ENCODE results near the gene HAPLN2. TPM values are rescaled to one million over a fixed set of nuclear protein-coding genes. Genes with fewer than 3 reads are reported as not detected.

HAPLN2 gene
- total and polyA plus RNA-seq, 2 of the 4 experiments (the other 2 are of a cell fraction), result not detected

DNA sequence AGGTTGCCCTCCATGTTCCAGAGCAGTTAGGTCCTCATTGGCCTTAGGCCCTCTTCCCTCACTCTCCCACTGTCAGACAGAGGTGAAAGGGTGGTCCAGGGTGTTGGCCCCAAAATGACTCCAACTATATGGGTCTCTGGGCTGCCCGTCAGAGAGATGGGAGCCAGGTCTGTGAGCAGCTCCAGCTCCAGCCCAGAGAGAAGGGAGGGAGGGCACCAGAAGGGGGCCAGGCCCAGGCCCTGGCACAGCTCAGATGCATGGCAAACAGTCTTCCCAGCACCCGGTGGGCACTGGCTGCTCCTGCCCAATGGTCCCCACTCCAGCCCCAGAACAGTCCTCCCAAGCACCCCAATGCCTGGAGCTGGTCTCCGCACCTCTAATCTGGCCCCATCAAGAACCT, 24.9 kb downstream of the HAPLN2 start:
- dilution Hi-C loops (cut with HindIII; ENCODE audit: low sequenced_read_pairs, unreplicated experiment) (no loop called here), intact Hi-C loops (cut with micrococcal nuclease) (no loop called here), in situ Hi-C loops (cut with MboI; ENCODE audit: low sequenced_read_pairs) (no loop called here)
- POLR2A ChIA-PET (ENCODE audit: unreplicated experiment), result no interaction called here
- Histone ChIP-seq H3K9me1 (ENCODE audit: insufficient read depth, low read length) (no peaks in the 10 kb centered on the region), H3K79me1 (ENCODE audit: low read depth in 1 of 2, low read length in 2 of 2) (no peaks in the 10 kb centered on the region), H2AK9ac (replicated peaks; ENCODE audit: low read depth, low read length, poor library complexity) (peak overlapping the region; percentile 28), H3K4me2 (ENCODE audit: low read depth, low read length) (no peak overlapping the region), H3K9ac (ENCODE audit: low read depth, low read length) (no peak overlapping the region), H3K36me3 (ENCODE audit: control insufficient read depth, insufficient read depth, low read length) (no peaks in the 10 kb centered on the region), H2BK20ac (ENCODE audit: low read depth, low read length) (no peak overlapping the region), H4K8ac (ENCODE audit: low read depth in 2 of 2, low read length in 2 of 2) (no peak overlapping the region), H3K27me3 (ENCODE audit: control insufficient read depth, insufficient read depth, low read length) (peaks cover 96% of the 10 kb centered on the region), H4K91ac (ENCODE audit: insufficient read depth, low read depth, low read length) (no peak overlapping the region), H3K9me3 (ENCODE audit: control insufficient read depth, insufficient read depth, low read length) (0 out of 2 replicates have a peak, but pooled peaks cover 1% of the 10 kb centered on the region), H3K14ac (replicated peaks; ENCODE audit: low read depth, low read length) (no peak overlapping the region), H2BK5ac (ENCODE audit: low read depth, low read length, poor library complexity, severe bottlenecking) (no peak overlapping the region), H3K4me3 (ENCODE audit: insufficient read depth, low read depth, low read length) (no peak overlapping the region), H2AK5ac (ENCODE audit: low read depth, low read length) (no peak overlapping the region), H2AFZ (replicated peaks; ENCODE audit: low read length, poor library complexity) (no peak overlapping the region), H4K5ac (ENCODE audit: low read depth, low read length) (no peak overlapping the region), H3K4me1 (ENCODE audit: control insufficient read depth, insufficient read depth, low read length) (no peaks in the 10 kb centered on the region; the same call in 1 of the 2 replicates), H3K56ac (ENCODE audit: extremely low read depth, insufficient read depth, low read length) (no peak overlapping the region), H2BK15ac (ENCODE audit: low read depth, low read length) (no peak overlapping the region), H3K4ac (ENCODE audit: low read depth, low read length) (no peak overlapping the region), H3K27ac (ENCODE audit: insufficient read depth, low read length) (no peak overlapping the region), H3K18ac (ENCODE audit: low read depth, low read length) (no peak overlapping the region), H4K20me1 (ENCODE audit: insufficient read depth, low read length) (peaks cover 18% of the 10 kb centered on the region; the same call in 1 of the 2 replicates), H3K23ac (ENCODE audit: low read depth, low read length) (no peak overlapping the region), H2BK120ac (ENCODE audit: low read depth, low read length) (no peak overlapping the region)
- CTCF ChIA-PET, result interaction anchor here (0.7 kb wide), 1 partner anchor 145 kb away, joined by 5 read pairs; no protein-coding TSS in a partner anchor
- TF ChIP-seq BHLHE40 (IDR thresholded peaks at IDR 0.05; ENCODE audit: low read depth, low read length) (no peak), RAD21 (IDR thresholded peaks at IDR 0.05; ENCODE audit: low read length) (no peak), POLR2A (IDR thresholded peaks at IDR 0.05; ENCODE audit: low read depth, low read length) (no peak), SMC3 (IDR thresholded peaks at IDR 0.05; ENCODE audit: low read depth, low read length) (no peak), MAFK (IDR thresholded peaks at IDR 0.05; ENCODE audit: low read depth, low read length) (no peak), FOS (IDR thresholded peaks at IDR 0.05; ENCODE audit: low read depth, low read length) (no peak), CEBPB (IDR thresholded peaks at IDR 0.05; ENCODE audit: low read depth, low read length) (no peak), CHD1 (IDR thresholded peaks at IDR 0.05; ENCODE audit: low read depth, low read length) (no peak), MAZ (IDR thresholded peaks at IDR 0.05; ENCODE audit: borderline replicate concordance, low read depth, low read length) (no peak), RFX5 (IDR thresholded peaks at IDR 0.05; ENCODE audit: low read depth, low read length) (no peak), MXI1 (IDR thresholded peaks at IDR 0.05; ENCODE audit: borderline replicate concordance, low read depth, low read length) (no peak)
- TF ChIP-seq, protein P1, sequence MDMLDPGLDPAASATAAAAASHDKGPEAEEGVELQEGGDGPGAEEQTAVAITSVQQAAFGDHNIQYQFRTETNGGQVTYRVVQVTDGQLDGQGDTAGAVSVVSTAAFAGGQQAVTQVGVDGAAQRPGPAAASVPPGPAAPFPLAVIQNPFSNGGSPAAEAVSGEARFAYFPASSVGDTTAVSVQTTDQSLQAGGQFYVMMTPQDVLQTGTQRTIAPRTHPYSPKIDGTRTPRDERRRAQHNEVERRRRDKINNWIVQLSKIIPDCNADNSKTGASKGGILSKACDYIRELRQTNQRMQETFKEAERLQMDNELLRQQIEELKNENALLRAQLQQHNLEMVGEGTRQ (IDR thresholded peaks at IDR 0.05; ENCODE audit: low read depth, low read length), result no peak
- TF ChIP-seq, protein P2, sequence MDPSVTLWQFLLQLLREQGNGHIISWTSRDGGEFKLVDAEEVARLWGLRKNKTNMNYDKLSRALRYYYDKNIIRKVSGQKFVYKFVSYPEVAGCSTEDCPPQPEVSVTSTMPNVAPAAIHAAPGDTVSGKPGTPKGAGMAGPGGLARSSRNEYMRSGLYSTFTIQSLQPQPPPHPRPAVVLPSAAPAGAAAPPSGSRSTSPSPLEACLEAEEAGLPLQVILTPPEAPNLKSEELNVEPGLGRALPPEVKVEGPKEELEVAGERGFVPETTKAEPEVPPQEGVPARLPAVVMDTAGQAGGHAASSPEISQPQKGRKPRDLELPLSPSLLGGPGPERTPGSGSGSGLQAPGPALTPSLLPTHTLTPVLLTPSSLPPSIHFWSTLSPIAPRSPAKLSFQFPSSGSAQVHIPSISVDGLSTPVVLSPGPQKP (IDR thresholded peaks at IDR 0.05; ENCODE audit: borderline replicate concordance, low read depth, low read length), result no peak
- TF ChIP-seq, protein P3, sequence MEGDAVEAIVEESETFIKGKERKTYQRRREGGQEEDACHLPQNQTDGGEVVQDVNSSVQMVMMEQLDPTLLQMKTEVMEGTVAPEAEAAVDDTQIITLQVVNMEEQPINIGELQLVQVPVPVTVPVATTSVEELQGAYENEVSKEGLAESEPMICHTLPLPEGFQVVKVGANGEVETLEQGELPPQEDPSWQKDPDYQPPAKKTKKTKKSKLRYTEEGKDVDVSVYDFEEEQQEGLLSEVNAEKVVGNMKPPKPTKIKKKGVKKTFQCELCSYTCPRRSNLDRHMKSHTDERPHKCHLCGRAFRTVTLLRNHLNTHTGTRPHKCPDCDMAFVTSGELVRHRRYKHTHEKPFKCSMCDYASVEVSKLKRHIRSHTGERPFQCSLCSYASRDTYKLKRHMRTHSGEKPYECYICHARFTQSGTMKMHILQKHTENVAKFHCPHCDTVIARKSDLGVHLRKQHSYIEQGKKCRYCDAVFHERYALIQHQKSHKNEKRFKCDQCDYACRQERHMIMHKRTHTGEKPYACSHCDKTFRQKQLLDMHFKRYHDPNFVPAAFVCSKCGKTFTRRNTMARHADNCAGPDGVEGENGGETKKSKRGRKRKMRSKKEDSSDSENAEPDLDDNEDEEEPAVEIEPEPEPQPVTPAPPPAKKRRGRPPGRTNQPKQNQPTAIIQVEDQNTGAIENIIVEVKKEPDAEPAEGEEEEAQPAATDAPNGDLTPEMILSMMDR (conservative IDR thresholded peaks at IDR 0.05; ENCODE audit: low read depth, low read length), result no peak
- no peak for ATAC-seq (ENCODE audit: low read depth)
- 100% methylated on average over 1 of the region's 3 CpGs; no CpG with 5 or more reads in 1 of the 2 experiments for whole genome bisulfite sequencing, 2 experiments (ENCODE audit: extremely low coverage in 2 of 2, insufficient read length in 1 of 2)
- no TSS peak for BruUV-seq (replicated peaks)
- DNase-seq, result no peak

Measured in IMR-90 (cell line).